ENCODE data around the gene ATXN7L1. TPM values are rescaled to one million over a fixed set of nuclear protein-coding genes. Genes with fewer than 3 reads are reported as not detected.

ATXN7L1 gene
- total and polyA plus RNA-seq, 4 donors = 4.2 to 22.5 (median 8.5) TPM

DNA sequence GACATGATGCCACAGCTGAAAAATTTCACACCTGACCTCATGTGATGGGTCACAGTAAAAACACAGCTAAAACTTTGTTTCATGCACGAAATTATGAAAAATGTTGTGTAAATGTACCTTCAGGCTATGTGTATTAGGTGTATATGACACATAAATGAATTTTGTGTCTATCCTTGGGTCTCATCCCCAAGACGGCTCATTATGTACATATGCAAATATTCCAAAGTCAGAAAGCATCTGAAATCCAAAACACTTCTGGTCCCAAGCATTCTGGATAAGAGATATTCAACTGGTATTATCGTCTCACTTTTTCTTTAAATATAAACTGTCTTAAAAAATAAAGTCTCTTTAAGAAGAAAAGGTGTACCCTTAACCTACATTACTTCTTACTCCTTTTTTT is 145.4 kb downstream of the ATXN7L1 start:
- Histone ChIP-seq H3K36me3 (ENCODE audit: control insufficient read depth in 4 of 4, insufficient read depth in 4 of 4, low read length in 4 of 4) (peaks cover 0 to 3% (median 0%) of the 10 kb centered on the region in 4 donors), H3K9ac (ENCODE audit: insufficient read depth in 1 of 2, low read length in 2 of 2) (no peak overlapping the region), H3K27ac (ENCODE audit: low read depth in 1 of 2, low read length in 1 of 2) (no peak overlapping the region), H3K27me3 (ENCODE audit: control insufficient read depth in 3 of 3, insufficient read depth in 3 of 3, low read length in 2 of 3) (no peaks in the 10 kb centered on the region), H3K4me3 (no peak overlapping the region), H3K9me3 (ENCODE audit: control insufficient read depth in 4 of 4, insufficient read depth in 3 of 4, low read length in 3 of 4) (no peaks in the 10 kb centered on the region), H3K4me1 (ENCODE audit: control insufficient read depth in 5 of 5, insufficient read depth in 5 of 5, low read length in 5 of 5) (no peaks in the 10 kb centered on the region)
- no peak for DNase-seq
- ATAC-seq (ENCODE audit: insufficient read depth, low FRiP score) = no peak
- TF ChIP-seq, protein P1, sequence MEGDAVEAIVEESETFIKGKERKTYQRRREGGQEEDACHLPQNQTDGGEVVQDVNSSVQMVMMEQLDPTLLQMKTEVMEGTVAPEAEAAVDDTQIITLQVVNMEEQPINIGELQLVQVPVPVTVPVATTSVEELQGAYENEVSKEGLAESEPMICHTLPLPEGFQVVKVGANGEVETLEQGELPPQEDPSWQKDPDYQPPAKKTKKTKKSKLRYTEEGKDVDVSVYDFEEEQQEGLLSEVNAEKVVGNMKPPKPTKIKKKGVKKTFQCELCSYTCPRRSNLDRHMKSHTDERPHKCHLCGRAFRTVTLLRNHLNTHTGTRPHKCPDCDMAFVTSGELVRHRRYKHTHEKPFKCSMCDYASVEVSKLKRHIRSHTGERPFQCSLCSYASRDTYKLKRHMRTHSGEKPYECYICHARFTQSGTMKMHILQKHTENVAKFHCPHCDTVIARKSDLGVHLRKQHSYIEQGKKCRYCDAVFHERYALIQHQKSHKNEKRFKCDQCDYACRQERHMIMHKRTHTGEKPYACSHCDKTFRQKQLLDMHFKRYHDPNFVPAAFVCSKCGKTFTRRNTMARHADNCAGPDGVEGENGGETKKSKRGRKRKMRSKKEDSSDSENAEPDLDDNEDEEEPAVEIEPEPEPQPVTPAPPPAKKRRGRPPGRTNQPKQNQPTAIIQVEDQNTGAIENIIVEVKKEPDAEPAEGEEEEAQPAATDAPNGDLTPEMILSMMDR (IDR thresholded peaks at IDR 0.05; ENCODE audit: control extremely low read depth, extremely low read depth) = no peak
- WGBS, 2 donors = 96 to 98% methylated on average over 3 of the region's 3 CpGs

DNA sequence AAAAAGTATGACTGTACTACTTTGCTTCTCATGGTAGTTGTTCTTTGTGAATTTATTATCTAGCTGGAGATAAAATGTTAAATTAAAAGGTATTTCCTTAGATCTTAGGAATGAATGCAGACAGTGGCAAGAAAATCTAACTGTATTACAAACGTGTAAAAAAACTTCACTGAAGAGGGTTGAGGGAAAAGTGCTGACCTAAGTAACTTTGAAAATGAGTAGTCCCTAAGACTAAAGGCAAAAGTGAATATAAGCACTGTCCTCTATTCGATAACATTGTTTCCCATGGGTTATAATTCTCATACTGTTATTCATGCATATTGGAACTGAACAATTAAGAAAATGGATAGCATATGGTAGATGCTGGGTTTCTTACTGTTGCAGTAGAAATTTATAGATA is 148.4 kb downstream of the ATXN7L1 start:
- Histone ChIP-seq H3K4me3 (no peak overlapping the region), H3K27me3 (ENCODE audit: control insufficient read depth in 3 of 3, insufficient read depth in 3 of 3, low read length in 2 of 3) (no peaks in the 10 kb centered on the region), H3K9ac (ENCODE audit: insufficient read depth in 1 of 2, low read length in 2 of 2) (no peak overlapping the region), H3K9me3 (ENCODE audit: control insufficient read depth in 4 of 4, insufficient read depth in 3 of 4, low read length in 3 of 4) (no peaks in the 10 kb centered on the region), H3K4me1 (ENCODE audit: control insufficient read depth in 5 of 5, insufficient read depth in 5 of 5, low read length in 5 of 5) (peaks cover 0 to 10% (median 0%) of the 10 kb centered on the region in 5 donors), H3K27ac (ENCODE audit: low read depth in 1 of 2, low read length in 1 of 2) (no peak overlapping the region), H3K36me3 (ENCODE audit: control insufficient read depth in 4 of 4, insufficient read depth in 4 of 4, low read length in 4 of 4) (peaks cover 0 to 4% (median 0%) of the 10 kb centered on the region in 4 donors)
- WGBS, 2 donors = 83 to 96% methylated on average over 2 of the region's 2 CpGs
- DNase-seq (no peak), ATAC-seq (ENCODE audit: insufficient read depth, low FRiP score) (no peak)
- TF ChIP-seq, protein P1 (IDR thresholded peaks at IDR 0.05; ENCODE audit: control extremely low read depth, extremely low read depth) = no peak

DNA sequence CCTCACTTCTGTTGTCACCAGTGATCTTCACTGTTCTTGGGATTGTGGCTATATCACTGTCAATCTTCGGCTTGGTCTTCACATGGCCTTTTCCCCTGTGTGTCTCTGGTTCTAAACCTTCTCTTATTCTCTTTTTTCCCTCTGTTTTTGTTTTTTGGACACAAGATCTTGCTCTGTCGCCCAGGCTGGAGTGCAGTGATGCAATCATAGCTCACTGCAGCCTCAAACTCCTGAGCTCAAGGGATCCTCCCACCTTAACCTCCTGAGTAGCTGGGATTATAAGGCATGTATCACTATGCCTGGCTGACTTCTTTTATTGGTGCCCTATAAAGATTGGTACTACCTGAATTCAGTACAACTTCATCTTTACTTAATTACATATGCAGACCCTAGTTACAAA is 151.7 kb downstream of the ATXN7L1 start:
- Histone ChIP-seq H3K36me3 (ENCODE audit: control insufficient read depth in 4 of 4, insufficient read depth in 4 of 4, low read length in 4 of 4) (peaks cover 0 to 4% (median 0%) of the 10 kb centered on the region in 4 donors), H3K4me1 (ENCODE audit: control insufficient read depth in 5 of 5, insufficient read depth in 5 of 5, low read length in 5 of 5) (peaks cover 0 to 13% (median 0%) of the 10 kb centered on the region in 5 donors), H3K9ac (ENCODE audit: insufficient read depth in 1 of 2, low read length in 2 of 2) (no peak overlapping the region), H3K27ac (ENCODE audit: low read depth in 1 of 2, low read length in 1 of 2) (no peak overlapping the region), H3K9me3 (ENCODE audit: control insufficient read depth in 4 of 4, insufficient read depth in 3 of 4, low read length in 3 of 4) (no peaks in the 10 kb centered on the region), H3K27me3 (ENCODE audit: control insufficient read depth in 3 of 3, insufficient read depth in 3 of 3, low read length in 2 of 3) (no peaks in the 10 kb centered on the region), H3K4me3 (no peak overlapping the region)
- no peak for DNase-seq
- WGBS, 2 donors = 90 to 94% methylated on average over 2 of the region's 2 CpGs
- TF ChIP-seq, protein P1 (IDR thresholded peaks at IDR 0.05; ENCODE audit: control extremely low read depth, extremely low read depth) = no peak
- ATAC-seq (ENCODE audit: insufficient read depth, low FRiP score) = no peak

DNA sequence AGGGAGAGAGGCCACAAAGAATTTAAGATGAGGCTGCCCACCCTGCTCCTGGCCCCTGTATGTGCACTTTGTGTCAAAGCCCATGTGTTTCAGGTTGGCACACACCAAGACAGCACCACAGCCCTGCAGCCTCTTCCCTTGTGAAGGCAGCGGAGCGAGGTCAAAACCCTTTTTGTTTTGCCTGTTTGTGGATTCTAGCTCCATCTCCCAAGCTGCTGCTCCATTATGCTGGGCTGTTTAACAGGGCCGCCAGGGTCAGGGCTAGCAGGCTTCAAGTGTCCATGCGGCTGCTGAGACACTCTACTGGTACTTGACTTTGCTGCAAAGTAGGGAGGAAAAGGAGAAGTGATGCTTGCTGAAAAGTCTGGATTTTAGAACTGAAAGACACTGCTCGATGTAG is 152.8 kb downstream of the ATXN7L1 start:
- H3K4me1 ChIP-seq (ENCODE audit: control insufficient read depth in 5 of 5, insufficient read depth in 5 of 5, low read length in 5 of 5) = peaks cover 0 to 23% (median 2%) of the 10 kb centered on the region in 5 donors
- no peaks in the 10 kb centered on the region for H3K9me3 ChIP-seq (ENCODE audit: control insufficient read depth in 4 of 4, insufficient read depth in 3 of 4, low read length in 3 of 4)
- H3K27me3 ChIP-seq (ENCODE audit: control insufficient read depth in 3 of 3, insufficient read depth in 3 of 3, low read length in 2 of 3) = no peaks in the 10 kb centered on the region
- TF ChIP-seq, protein P1 (IDR thresholded peaks at IDR 0.05; ENCODE audit: control extremely low read depth, extremely low read depth) = no peak
- H3K27ac ChIP-seq (ENCODE audit: low read depth in 1 of 2, low read length in 1 of 2) = no peak overlapping the region
- no peak for ATAC-seq (ENCODE audit: insufficient read depth, low FRiP score)
- 79 to 88% methylated on average over 5 of the region's 5 CpGs for WGBS, 2 donors
- peak overlapping the region in 1 of 2 donors; percentile 58 for H3K9ac ChIP-seq (ENCODE audit: insufficient read depth in 1 of 2, low read length in 2 of 2)
- DNase-seq = peak; percentile 62 to 82 (median 64)
- no peak overlapping the region for H3K4me3 ChIP-seq
- peaks cover 0 to 4% (median 0%) of the 10 kb centered on the region in 4 donors for H3K36me3 ChIP-seq (ENCODE audit: control insufficient read depth in 4 of 4, insufficient read depth in 4 of 4, low read length in 4 of 4)

Data from lung (tissue), 12 donors.